HepG2 (cell line): ENCODE results near the gene OR6S1. TPM values are rescaled to one million over a fixed set of nuclear protein-coding genes. Genes with fewer than 3 reads are reported as not detected.
A peak's percentile ranks its signal among the peaks of the same experiment; 100 is the strongest.

Source experiments
- BCL6 ChIP-seq: IDR thresholded peaks from 2 replicates; pipeline ENCODE4 v1.6.1; 2016; ENCODE audit warnings: missing genetic modification reagents, missing compliant biosample characterization
- HOXA5 ChIP-seq: sonication (generic); formaldehyde crosslinking; IDR thresholded peaks from 2 replicates; pipeline ENCODE4 v1.4.0; 2020; ENCODE audit warnings: missing genetic modification reagents
- LCORL ChIP-seq, 2 experiments: fragments of 450-650 bp in 1 of 2; sonication (generic) in 1 of 2; formaldehyde crosslinking in 1 of 2; IDR thresholded peaks; 2 replicates each; pipeline versions ENCODE4 v1.5.0 to v1.6.1; 2017 to 2020; ENCODE audit warnings: antibody characterized with exemption in 1 of 2, missing genetic modification reagents in 1 of 2
- MAZ ChIP-seq, 2 experiments: sonication (generic) in 1 of 2; formaldehyde crosslinking in 1 of 2; IDR thresholded peaks; 2 replicates each; pipeline versions ENCODE4 v1.5.0 to v1.6.1; 2012 to 2020; ENCODE audit warnings: low read depth in 2 of 2, mild to moderate bottlenecking in 2 of 2, borderline replicate concordance in 1 of 2, improper control_type of control experiment in 1 of 2, low read length in 1 of 2, missing genetic modification reagents in 1 of 2, moderate library complexity in 1 of 2
- POGZ ChIP-seq: sonication (generic); formaldehyde crosslinking; IDR thresholded peaks from 2 replicates; pipeline ENCODE4 v1.4.0; 2020; ENCODE audit warnings: mild to moderate bottlenecking, missing genetic modification reagents
- ZFY ChIP-seq: sonication (generic); formaldehyde crosslinking; IDR thresholded peaks from 2 replicates; pipeline ENCODE4 v1.4.0; 2020; ENCODE audit warnings: missing genetic modification reagents
- ZNF180 ChIP-seq: sonication (generic); formaldehyde crosslinking; IDR thresholded peaks from 2 replicates; pipeline ENCODE4 v1.4.0; 2020; ENCODE audit warnings: low read depth, missing genetic modification reagents, borderline replicate concordance
- ZNF224 ChIP-seq: sonication (generic); formaldehyde crosslinking; IDR thresholded peaks from 2 replicates; pipeline ENCODE4 v1.5.0; 2020; ENCODE audit warnings: mild to moderate bottlenecking, missing genetic modification reagents
- ZNF34 ChIP-seq: sonication (generic); formaldehyde crosslinking; IDR thresholded peaks from 2 replicates; pipeline ENCODE4 v1.4.0; 2020; ENCODE audit warnings: mild to moderate bottlenecking, missing genetic modification reagents, borderline replicate concordance
- ZNF343 ChIP-seq: sonication (generic); formaldehyde crosslinking; IDR thresholded peaks from 2 replicates; pipeline ENCODE4 v1.4.0; 2020; ENCODE audit warnings: mild to moderate bottlenecking, missing genetic modification reagents
- polyA plus RNA-seq, 8 experiments: library from polyadenylated mRNA; depleted of rRNA in 3 of 8; stranded (reverse) in 7 of 8; unstranded in 1 of 8; fragments of >200 nt; fragmentation: Illumina TruSeq in 4 of 8; extraction: Trizol in 4 of 8; gene quantifications; 2 replicates each; pipeline versions ENCODE4 v1.2.1 to v1.2.3, GENCODE V29; 2011 to 2016; ENCODE audit warnings: low read depth in 4 of 8, missing spikeins in 1 of 8, mixed read lengths in 1 of 8; ENCODE audit not compliant: insufficient read depth in 1 of 8
- total RNA-seq, 5 experiments: library from RNA; depleted of rRNA; stranded (reverse); fragments of >200 nt; fragmentation: Illumina TruSeq; extraction: Trizol; gene quantifications; 2 replicates each; pipeline ENCODE4 v1.2.3, GENCODE V29; 2016; ENCODE audit warnings: low read depth in 1 of 5
- TF ChIP-seq, protein P1 (sequence below): sonication (generic); formaldehyde crosslinking; IDR thresholded peaks from 2 replicates; pipeline ENCODE4 v1.4.0; 2020; ENCODE audit warnings: missing genetic modification reagents
- TF ChIP-seq, protein P2 (sequence below): sonication (generic); formaldehyde crosslinking; IDR thresholded peaks from 2 replicates; pipeline ENCODE4 v1.5.1; 2020; ENCODE audit warnings: mild to moderate bottlenecking, missing genetic modification reagents, moderate library complexity
- TF ChIP-seq, protein P3 (sequence below): sonication (generic); formaldehyde crosslinking; IDR thresholded peaks from 2 replicates; pipeline ENCODE4 v1.4.0; 2020; ENCODE audit warnings: missing genetic modification reagents
- TF ChIP-seq, protein P4 (sequence below): sonication (generic); formaldehyde crosslinking; IDR thresholded peaks from 2 replicates; pipeline ENCODE4 v1.9.0; 2022; ENCODE audit warnings: missing genetic modification reagents, mild to moderate bottlenecking, borderline replicate concordance
- TF ChIP-seq, protein P5 (sequence below): IDR thresholded peaks from 2 replicates; pipeline ENCODE4 v1.6.1; 2016; ENCODE audit warnings: missing compliant biosample characterization, missing genetic modification reagents, borderline replicate concordance

OR6S1 gene
- total and polyA plus RNA-seq, 2 of the 13 experiments (the other 11 are each of a cell fraction or from before 2014, with no cell fraction given) = 0.09 TPM; not detected in 1

DNA sequence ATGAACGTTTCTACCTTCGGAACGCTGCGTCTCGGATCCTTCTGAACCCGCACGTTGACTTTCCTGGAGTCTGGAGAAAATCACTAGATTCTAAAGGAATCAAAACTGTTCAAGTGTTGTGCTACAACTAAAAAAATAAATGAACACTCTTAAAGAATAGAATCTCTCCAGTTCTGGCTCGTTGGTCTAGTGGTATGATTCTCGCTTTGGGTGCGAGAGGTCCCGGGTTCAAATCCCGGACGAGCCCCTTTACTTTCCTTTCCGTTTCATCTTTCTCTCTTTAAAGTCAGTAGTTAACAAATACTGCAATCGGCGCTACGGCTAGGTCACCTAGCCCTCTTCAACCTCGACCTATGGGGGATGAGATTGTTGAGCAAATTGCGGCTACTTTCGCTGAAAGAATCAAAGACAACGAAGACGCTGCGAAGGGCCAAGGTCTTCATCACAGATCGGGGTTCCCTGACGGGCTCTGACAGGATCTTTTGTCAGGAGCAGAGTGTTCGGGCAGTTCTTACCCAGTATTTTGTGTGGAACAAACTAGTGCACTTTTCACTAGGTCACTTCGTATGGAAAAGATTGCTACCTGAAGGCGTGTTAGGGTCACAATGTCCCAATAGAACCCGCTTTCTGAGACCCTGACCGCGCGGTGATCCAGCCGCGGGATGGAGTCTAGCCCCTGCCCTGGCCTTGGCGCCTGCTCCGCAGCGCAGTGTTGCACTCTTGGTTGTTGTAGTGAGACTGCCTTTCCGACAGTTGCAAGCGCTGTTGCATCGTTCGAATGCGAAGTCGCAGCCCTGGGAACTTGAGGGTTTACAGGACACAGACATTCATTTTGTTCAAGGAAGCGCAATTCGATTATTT, 8.4 kb downstream of the OR6S1 start (continued):
- TF ChIP-seq ZNF224 (CRISPR knock-in tag) (0 out of 2 replicates have a peak, but pooled peaks have one; percentile 47), ZNF34 (CRISPR knock-in tag) (0 out of 2 replicates have a peak, but pooled peaks have one; percentile 49), ZNF343 (peak; percentile 48; the same call in 1 of the 2 replicates), POGZ (CRISPR knock-in tag) (peak; percentile 45; the same call in 1 of the 2 replicates), BCL6 (CRISPR knock-in tag) (peak; percentile 54; the same call in 1 of the 2 replicates), HOXA5 (CRISPR knock-in tag) (0 out of 2 replicates have a peak, but pooled peaks have one; percentile 80), ZNF180 (CRISPR knock-in tag) (no peak), ZFY (CRISPR knock-in tag) (peak; percentile 34; the same call in 1 of the 2 replicates), LCORL (IDR thresholded peaks at IDR 0.05) (no peak), LCORL (CRISPR knock-in tag; IDR thresholded peaks at IDR 0.05) (peak; percentile 60; the same call in 1 of the 2 replicates), MAZ (IDR thresholded peaks at IDR 0.05; ENCODE audit: borderline replicate concordance, low read depth, low read length) (0 out of 2 replicates have a peak, but pooled peaks have one; percentile 30), MAZ (CRISPR knock-in tag; IDR thresholded peaks at IDR 0.05; ENCODE audit: low read depth) (no peak)
- TF ChIP-seq, protein P1, sequence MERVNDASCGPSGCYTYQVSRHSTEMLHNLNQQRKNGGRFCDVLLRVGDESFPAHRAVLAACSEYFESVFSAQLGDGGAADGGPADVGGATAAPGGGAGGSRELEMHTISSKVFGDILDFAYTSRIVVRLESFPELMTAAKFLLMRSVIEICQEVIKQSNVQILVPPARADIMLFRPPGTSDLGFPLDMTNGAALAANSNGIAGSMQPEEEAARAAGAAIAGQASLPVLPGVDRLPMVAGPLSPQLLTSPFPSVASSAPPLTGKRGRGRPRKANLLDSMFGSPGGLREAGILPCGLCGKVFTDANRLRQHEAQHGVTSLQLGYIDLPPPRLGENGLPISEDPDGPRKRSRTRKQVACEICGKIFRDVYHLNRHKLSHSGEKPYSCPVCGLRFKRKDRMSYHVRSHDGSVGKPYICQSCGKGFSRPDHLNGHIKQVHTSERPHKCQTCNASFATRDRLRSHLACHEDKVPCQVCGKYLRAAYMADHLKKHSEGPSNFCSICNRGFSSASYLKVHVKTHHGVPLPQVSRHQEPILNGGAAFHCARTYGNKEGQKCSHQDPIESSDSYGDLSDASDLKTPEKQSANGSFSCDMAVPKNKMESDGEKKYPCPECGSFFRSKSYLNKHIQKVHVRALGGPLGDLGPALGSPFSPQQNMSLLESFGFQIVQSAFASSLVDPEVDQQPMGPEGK (CRISPR knock-in tag) = 0 out of 2 replicates have a peak, but pooled peaks have one; percentile 48
- TF ChIP-seq, protein P2, sequence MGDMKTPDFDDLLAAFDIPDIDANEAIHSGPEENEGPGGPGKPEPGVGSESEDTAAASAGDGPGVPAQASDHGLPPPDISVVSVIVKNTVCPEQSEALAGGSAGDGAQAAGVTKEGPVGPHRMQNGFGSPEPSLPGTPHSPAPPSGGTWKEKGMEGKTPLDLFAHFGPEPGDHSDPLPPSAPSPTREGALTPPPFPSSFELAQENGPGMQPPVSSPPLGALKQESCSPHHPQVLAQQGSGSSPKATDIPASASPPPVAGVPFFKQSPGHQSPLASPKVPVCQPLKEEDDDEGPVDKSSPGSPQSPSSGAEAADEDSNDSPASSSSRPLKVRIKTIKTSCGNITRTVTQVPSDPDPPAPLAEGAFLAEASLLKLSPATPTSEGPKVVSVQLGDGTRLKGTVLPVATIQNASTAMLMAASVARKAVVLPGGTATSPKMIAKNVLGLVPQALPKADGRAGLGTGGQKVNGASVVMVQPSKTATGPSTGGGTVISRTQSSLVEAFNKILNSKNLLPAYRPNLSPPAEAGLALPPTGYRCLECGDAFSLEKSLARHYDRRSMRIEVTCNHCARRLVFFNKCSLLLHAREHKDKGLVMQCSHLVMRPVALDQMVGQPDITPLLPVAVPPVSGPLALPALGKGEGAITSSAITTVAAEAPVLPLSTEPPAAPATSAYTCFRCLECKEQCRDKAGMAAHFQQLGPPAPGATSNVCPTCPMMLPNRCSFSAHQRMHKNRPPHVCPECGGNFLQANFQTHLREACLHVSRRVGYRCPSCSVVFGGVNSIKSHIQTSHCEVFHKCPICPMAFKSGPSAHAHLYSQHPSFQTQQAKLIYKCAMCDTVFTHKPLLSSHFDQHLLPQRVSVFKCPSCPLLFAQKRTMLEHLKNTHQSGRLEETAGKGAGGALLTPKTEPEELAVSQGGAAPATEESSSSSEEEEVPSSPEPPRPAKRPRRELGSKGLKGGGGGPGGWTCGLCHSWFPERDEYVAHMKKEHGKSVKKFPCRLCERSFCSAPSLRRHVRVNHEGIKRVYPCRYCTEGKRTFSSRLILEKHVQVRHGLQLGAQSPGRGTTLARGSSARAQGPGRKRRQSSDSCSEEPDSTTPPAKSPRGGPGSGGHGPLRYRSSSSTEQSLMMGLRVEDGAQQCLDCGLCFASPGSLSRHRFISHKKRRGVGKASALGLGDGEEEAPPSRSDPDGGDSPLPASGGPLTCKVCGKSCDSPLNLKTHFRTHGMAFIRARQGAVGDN = peak; percentile 54
- TF ChIP-seq, protein P3, sequence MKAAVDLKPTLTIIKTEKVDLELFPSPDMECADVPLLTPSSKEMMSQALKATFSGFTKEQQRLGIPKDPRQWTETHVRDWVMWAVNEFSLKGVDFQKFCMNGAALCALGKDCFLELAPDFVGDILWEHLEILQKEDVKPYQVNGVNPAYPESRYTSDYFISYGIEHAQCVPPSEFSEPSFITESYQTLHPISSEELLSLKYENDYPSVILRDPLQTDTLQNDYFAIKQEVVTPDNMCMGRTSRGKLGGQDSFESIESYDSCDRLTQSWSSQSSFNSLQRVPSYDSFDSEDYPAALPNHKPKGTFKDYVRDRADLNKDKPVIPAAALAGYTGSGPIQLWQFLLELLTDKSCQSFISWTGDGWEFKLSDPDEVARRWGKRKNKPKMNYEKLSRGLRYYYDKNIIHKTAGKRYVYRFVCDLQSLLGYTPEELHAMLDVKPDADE (CRISPR knock-in tag) = no peak
- TF ChIP-seq, protein P4, sequence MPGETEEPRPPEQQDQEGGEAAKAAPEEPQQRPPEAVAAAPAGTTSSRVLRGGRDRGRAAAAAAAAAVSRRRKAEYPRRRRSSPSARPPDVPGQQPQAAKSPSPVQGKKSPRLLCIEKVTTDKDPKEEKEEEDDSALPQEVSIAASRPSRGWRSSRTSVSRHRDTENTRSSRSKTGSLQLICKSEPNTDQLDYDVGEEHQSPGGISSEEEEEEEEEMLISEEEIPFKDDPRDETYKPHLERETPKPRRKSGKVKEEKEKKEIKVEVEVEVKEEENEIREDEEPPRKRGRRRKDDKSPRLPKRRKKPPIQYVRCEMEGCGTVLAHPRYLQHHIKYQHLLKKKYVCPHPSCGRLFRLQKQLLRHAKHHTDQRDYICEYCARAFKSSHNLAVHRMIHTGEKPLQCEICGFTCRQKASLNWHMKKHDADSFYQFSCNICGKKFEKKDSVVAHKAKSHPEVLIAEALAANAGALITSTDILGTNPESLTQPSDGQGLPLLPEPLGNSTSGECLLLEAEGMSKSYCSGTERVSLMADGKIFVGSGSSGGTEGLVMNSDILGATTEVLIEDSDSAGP (CRISPR knock-in tag) = peak; percentile 53; the same call in 1 of the 2 replicates
- TF ChIP-seq, protein P5, sequence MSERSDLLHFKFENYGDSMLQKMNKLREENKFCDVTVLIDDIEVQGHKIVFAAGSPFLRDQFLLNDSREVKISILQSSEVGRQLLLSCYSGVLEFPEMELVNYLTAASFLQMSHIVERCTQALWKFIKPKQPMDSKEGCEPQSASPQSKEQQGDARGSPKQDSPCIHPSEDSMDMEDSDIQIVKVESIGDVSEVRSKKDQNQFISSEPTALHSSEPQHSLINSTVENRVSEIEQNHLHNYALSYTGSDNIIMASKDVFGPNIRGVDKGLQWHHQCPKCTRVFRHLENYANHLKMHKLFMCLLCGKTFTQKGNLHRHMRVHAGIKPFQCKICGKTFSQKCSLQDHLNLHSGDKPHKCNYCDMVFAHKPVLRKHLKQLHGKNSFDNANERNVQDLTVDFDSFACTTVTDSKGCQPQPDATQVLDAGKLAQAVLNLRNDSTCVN (CRISPR knock-in tag) = peak; percentile 21; the same call in 1 of the 2 replicates
